ENCODE measurements around the gene SP7.

DNA sequence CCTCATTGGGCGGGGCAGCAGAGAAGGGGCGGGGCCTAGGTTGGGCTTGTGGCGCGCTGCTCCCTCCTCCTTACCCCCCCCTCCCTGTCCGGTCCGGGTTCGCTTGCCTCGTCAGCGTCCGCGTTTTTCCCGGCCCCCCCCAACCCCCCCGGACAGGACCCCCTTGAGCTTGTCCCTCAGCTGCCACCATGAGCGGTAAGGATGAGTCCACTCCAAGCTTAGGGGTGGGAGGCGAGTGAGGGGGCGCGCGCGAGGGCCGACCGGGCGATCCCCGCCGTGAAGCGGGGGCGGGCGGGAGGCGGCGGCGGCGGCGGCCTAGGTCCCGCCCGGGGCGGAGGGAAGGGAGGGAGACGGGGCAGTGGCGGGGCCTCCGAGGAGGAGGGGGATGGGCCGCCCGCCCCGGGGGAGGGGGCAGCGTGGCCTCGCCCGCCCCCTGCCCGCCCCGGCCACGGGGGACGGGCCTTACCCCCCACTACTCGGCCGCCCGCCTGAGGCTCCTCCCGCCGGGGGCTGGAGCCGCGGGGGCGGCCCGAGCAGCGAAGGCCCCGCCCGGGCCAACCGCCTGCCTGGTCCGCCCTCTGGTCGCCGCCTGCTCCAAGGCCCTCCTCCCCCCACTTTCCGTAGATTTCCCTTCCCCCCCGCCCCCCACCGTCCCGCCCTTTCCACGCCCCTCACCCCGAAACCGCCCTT, 44.1 kb upstream of the SP7 start, which contains the start of gene SP1:
- TF ChIP-seq, protein P1, sequence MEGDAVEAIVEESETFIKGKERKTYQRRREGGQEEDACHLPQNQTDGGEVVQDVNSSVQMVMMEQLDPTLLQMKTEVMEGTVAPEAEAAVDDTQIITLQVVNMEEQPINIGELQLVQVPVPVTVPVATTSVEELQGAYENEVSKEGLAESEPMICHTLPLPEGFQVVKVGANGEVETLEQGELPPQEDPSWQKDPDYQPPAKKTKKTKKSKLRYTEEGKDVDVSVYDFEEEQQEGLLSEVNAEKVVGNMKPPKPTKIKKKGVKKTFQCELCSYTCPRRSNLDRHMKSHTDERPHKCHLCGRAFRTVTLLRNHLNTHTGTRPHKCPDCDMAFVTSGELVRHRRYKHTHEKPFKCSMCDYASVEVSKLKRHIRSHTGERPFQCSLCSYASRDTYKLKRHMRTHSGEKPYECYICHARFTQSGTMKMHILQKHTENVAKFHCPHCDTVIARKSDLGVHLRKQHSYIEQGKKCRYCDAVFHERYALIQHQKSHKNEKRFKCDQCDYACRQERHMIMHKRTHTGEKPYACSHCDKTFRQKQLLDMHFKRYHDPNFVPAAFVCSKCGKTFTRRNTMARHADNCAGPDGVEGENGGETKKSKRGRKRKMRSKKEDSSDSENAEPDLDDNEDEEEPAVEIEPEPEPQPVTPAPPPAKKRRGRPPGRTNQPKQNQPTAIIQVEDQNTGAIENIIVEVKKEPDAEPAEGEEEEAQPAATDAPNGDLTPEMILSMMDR (IDR thresholded peaks at IDR 0.05) = no peak
- TF ChIP-seq POLR2A (IDR thresholded peaks at IDR 0.05) (no peak), EP300 (IDR thresholded peaks at IDR 0.05) (no peak)
